ENCODE data around the gene CYGB.

DNA sequence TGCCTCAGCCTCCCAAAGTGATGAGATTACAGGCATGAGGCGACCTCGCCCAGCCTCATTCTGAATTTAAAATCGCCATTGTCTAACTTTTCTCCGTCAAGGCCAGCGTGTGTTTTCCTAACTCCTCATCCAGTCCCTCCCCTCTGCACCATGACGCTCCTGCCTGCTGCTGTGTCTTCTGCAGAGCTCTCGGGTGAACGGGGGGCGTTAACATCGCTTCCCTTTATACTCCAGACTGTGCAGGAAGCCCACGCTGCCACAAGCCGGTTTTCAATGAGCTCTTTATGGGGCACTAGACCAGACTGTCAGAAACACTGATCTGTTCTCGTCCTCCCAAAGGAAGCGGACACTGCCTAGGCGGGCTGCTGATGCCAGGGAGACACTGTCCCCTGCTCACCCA lies 56.9 kb downstream of the CYGB start:
- TF ChIP-seq, protein P1, sequence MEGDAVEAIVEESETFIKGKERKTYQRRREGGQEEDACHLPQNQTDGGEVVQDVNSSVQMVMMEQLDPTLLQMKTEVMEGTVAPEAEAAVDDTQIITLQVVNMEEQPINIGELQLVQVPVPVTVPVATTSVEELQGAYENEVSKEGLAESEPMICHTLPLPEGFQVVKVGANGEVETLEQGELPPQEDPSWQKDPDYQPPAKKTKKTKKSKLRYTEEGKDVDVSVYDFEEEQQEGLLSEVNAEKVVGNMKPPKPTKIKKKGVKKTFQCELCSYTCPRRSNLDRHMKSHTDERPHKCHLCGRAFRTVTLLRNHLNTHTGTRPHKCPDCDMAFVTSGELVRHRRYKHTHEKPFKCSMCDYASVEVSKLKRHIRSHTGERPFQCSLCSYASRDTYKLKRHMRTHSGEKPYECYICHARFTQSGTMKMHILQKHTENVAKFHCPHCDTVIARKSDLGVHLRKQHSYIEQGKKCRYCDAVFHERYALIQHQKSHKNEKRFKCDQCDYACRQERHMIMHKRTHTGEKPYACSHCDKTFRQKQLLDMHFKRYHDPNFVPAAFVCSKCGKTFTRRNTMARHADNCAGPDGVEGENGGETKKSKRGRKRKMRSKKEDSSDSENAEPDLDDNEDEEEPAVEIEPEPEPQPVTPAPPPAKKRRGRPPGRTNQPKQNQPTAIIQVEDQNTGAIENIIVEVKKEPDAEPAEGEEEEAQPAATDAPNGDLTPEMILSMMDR (IDR thresholded peaks at IDR 0.05; ENCODE audit: insufficient read depth, low read length, poor library complexity, severe bottlenecking), result no peak
- no peak for TF ChIP-seq EZH2phosphoT487 (conservative IDR thresholded peaks at IDR 0.05; ENCODE audit: low read length)
